Measurements from ENCODE around the gene ORMDL3.

Gene ORMDL3
- total RNA-seq = 126 to 189 (median 134) reads per million in 4 experiments

GRCh38 chr17:39927101-39927928 is at the start of gene ORMDL3, which contains the start of gene LRRC3C:
Gene ORMDL3 (minus strand): TSS chr17:39927601. CDS start chr17:39924203, 3,398 bp downstream.
Gene LRRC3C (plus strand): TSS chr17:39927732. CDS start chr17:39941524, 13,792 bp downstream.
- DNase-seq = peak; percentile 79

GRCh38 chr17:39975801-39976200 is 48.4 kb upstream of the ORMDL3 start:
- no peak for DNase-seq

DNA sequence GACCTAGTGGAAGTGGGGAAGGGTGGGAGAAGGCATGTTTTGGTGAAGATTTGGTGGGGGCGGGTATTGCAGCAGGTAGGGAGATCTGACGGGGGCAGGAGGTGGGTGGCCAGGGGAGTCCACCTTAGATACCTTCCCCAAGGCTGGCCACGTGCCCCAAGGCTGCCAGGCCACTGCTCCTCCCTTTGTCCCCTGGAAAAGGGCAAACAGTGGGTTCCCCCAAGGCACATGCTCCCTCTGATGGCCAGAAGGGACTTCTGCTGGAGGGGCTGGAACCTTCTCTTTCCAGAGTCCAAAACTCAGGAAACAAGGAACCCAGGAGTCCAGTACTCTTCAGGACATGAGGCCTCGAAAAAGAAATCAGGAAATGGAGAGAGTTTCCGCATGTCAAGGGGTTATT is 47.0 kb upstream of the ORMDL3 start:
- DNase-seq = no peak

GRCh38 chr17:39973496-39973895 is 46.1 kb upstream of the ORMDL3 start:
- no peak for DNase-seq

DNA sequence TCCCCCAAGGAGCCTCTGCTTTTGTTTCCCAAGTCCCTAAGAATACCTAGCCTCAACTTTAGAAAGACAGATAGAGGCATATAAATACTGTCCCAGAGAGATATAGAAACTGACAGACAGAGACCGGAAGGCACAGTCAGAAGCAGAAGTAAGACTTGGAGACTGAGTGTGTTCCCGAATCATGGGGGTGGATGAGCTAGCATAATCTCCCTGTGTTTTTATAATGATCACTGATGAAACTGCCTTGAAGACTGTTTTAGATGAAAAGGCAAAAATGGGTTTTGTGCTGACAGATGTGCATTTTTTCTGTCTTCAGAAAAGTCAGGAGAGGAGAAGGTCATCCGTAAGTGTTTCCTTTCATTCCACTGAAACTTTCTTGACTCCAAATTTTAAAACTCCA is 44.9 kb upstream of the ORMDL3 start:
- DNase-seq = no peak

- DNase-seq = no peak
These were observed 43.7 kb upstream of the ORMDL3 start for GRCh38 chr17:39971076-39971603.

- DNase-seq = no peak
These were observed 42.8 kb upstream of the ORMDL3 start for GRCh38 chr17:39970157-39970692.

DNA sequence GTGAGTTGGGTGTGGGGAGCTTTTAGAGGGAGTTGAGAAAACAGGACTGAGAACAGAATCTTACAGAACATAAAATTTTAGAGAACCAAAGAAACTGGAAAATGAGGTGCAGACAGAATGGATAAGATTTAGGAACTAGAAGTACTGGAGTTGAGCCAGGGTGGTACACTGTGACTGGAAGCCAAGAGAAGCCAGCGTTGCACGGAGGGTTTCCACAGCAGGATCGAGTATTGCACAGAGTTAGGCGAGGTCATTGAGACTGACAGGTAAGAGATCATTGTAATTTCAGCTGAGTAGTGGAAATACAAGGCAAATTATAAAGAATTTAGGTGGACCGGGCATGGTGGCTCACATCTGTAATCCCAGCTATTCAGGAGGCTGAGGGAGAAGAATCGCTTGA is 42.0 kb upstream of the ORMDL3 start:
- DNase-seq = no peak

GRCh38 chr17:39968761-39969160 is 41.4 kb upstream of the ORMDL3 start:
- no peak for DNase-seq

GRCh38 chr17:39966771-39967170 is 39.4 kb upstream of the ORMDL3 start:
- no peak for DNase-seq

DNA sequence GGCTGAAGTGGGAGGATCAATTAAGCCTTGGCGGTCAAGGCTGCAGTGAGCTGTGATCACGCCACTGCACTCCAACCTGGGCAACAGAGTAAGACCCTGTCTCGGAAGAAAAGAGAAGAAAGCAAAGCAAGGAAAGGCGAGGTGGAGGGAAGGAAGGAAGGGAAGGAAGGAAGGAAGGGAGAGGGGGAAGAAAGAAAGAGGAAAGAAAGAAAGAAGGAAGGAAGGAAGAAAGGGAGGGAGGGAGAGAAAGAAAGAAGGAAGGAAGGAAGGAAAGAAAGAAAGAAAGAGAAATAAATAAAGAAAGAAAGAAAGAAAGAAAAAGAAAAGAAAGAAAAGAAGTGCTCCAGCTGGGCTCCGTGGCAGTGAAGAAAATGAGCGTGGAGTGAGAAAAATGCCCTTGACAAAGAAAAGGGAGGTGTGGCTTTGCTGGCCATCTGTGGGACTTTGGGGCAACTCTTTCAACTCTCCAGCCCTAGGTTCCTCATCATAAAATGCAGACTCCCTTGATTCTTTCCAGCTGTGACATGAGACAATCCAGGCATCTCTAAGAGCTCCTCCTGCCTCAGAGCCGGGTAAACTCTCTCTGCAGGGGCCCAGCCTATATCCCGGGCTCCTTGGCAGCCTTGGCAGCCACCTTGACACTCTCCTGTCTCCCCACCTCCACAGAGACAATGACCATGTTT is 37.8 kb upstream of the ORMDL3 start:
- no peak for DNase-seq

DNA sequence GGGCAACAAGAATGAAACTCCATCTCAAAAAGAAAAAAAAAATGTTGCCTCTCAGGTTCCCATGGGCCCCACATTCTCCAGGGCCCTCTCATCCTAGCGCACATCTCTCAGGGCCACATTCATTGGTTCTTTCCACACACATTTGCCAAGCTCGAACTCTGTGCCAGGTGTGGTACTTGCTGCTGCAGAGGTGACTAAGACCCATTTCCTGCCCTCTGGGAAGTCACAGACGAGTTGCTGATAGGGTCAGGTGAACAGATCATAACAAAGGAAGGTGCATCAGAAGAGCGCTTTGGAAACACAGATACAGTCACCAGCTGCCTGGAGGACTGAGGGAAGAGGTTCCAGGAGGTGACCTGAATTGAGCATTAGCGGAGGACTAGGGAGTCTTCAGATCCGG is 36.4 kb upstream of the ORMDL3 start:
- DNase-seq = no peak

DNA sequence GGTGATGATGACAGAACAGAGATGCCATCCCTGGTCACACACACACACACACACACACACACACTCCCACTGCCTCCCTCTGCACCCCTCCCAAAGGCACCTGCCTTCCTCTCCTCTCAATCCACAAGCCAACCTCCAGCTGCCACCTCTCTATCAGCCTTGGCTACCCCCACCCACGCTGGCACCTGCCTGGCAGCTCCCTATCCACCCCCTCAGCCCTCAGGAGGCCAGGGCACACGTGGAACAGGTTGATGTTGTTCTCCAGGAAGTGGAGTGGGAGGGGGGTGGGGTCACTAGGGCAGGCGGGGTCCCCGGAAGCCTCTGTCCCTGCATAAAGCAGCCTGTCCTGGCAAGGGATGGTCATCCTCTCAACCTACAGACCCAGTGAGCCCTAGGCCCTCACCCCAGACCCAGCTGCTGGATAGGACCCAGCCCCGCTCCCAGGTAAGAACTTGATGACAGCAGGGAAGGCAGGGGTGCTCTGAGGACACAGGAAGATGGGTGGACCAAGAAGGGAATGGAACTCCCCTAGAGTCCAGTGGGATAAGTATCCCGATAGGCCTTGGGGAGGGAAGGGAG is 35.3 kb upstream of the ORMDL3 start, which contains the start of gene GSDMA:
GSDMA (plus strand) TSS at position 363 of the 579 bp plus-strand sequence. CDS start 2,684 bp downstream, outside the sequence.
- no peak for DNase-seq

- no peak for DNase-seq
These were observed 33.2 kb upstream of the ORMDL3 start for GRCh38 chr17:39960524-39961041.

DNA sequence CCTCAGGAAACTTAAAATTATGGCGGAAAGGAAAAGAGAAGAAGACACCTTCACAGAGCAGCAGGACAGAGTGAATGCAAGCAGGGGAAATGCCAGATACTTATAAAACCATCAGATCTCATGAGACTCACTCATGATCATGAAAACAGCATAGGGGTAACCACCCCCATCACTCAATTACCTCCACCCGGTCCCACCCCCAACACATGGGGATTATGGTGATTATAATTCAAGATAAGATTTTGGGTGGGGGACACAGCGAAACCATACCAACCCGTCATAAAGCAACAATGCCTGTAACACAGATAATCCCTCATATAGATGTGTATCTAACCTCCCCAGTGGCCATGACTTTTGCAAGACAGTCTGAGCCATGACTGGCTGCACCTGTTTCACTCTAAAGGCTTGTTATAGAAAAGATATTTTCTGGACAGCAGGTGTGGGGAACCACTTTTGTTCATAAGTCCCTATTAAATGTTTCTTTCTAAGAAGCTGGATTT is 28.4 kb upstream of the ORMDL3 start:
- no peak for DNase-seq

DNA sequence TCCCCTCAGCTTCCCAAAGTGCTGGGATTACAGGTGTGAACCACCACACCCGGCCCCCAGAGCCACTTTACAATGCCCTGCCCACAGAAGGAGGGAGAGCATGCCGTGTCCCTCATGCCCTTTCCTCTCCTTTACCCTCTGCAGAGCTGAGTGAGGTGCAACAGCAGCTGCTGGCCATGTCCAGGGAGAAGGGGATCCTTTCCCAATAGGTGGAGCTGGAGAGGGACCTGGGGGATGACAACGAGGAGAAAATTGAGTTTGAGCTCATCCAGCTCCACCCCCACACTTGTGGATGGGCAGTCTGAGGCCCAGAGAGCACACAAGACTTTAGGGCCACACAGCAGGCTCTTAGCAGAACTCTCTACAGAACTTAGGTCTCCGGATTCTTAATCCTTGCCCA is 27.5 kb upstream of the ORMDL3 start:
- no peak for DNase-seq

DNA sequence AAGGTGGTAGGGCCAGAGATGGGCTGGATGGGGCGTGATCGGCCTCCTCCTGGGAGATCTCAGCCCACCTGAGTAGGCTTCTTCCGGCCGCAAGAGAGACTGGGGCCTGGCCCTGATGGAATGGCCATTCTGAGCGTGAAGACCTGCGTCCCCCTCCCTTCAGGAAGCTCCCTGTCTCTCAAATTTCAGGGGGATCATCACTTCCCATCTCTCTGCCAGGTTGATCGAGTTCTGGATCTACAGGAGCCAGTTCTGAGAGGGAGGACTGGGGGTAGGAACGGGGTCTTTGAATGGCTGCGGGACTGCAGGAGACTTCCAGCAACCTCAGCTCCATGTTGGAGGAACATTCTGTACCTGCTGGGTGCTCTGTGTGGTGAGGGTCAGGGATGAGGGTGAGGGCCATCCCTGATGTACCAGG is 26.1 kb upstream of the ORMDL3 start:
- no peak for DNase-seq

- peak; percentile 93 for DNase-seq
These were observed 25.5 kb upstream of the ORMDL3 start for GRCh38 chr17:39952680-39953470.

DNA sequence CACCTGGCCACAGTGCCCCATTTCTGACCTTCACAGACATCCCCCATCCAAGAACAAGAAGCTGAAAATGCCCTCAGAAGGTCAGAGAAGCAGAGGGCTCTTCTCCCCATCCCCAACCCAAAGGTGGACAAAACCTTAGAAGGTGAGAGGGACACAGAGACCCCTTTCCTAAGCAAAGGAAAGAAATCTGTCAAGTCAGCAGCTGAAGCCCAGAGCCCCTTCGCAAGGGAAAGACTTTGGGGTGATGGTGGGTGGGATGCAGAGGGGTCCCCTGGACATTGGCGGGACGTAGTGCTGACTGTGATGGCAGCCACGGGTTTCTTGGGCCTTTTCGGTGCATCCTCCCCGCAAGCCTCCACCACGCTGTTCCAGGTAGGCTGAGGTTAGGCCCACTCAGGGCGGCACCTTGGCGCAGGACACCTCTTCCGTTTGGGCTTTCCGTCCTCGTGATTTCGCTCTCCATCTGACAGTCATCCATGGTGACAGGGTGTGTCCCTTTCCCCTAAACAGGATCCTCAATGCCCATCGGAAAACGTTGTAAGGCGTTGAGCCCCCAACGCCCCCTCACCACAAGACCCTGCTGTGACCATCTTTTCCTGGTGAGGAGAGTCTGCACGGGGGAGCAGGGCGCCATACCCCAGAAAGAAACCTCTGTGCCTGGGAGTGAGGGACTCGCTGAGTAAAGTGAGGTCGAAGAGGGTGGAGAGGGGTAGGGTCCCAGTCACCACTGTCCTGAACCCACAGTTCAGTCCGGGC is 24.7 kb upstream of the ORMDL3 start:
- DNase-seq = no peak

GRCh38 chr17:39950871-39951348 is 23.5 kb upstream of the ORMDL3 start:
- DNase-seq = no peak

DNA sequence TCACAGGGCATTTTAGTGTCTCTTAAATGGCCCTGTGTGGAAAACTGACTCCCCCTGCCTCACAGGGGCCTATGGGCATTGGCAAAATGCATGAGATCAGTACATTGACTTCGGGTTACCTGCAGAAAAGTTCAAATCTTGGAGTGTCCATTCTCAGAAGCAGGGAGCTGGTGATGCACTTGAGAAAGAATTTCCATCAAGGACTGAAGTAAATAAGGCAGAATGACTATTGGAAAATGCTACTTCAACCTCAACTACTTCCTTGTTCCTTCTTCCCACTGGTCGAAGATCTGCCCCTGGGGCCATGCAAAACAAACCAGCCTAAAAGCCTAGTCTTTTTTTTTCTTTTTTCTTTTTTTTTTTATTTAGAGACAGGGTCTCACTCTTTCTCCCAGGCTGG is 21.6 kb upstream of the ORMDL3 start:
- DNase-seq = no peak
